Neural cell (in vitro differentiated cells): Measurements from ENCODE around the gene THOC1. TPM values are rescaled to one million over a fixed set of nuclear protein-coding genes. Genes with fewer than 3 reads are reported as not detected.

Experiments
- H2AFZ ChIP-seq: fragments of 200-600, 300-800 bp; sonication (generic), shearing (Covaris generic); 2 replicates; pipeline ENCODE4 v1.6.0; 2014; ENCODE audit warnings: low read depth, mild to moderate bottlenecking, antibody characterized with exemption, low read length, moderate library complexity
- H3F3A ChIP-seq: fragments of 200-600 bp; shearing (Covaris generic); 2 replicates; pipeline ENCODE4 v1.6.1; 2016; ENCODE audit warnings: mild to moderate bottlenecking, moderate library complexity, mixed read lengths, antibody characterized with exemption, low read length; ENCODE audit not compliant: insufficient read depth, poor library complexity, severe bottlenecking
- H3K27ac ChIP-seq: fragments of 200-600, 300-800 bp; sonication (generic), shearing (Covaris generic); 2 replicates; pipeline ENCODE4 v1.5.1; 2014; ENCODE audit warnings: mild to moderate bottlenecking, low read length, moderate library complexity
- H3K27me3 ChIP-seq: fragments of 300-800, 200-600 bp; sonication (generic), shearing (Covaris generic); 2 replicates; pipeline ENCODE4 v1.6.0; 2014; ENCODE audit warnings: mild to moderate bottlenecking, low read depth, low read length, moderate library complexity; ENCODE audit not compliant: insufficient read depth
- H3K36me3 ChIP-seq: fragments of 300-800, 200-600 bp; sonication (generic), shearing (Covaris generic); 2 replicates; pipeline ENCODE4 v1.5.1; 2014; ENCODE audit warnings: mild to moderate bottlenecking, antibody characterized with exemption, low read length, moderate library complexity; ENCODE audit not compliant: insufficient read depth
- H3K4me2 ChIP-seq: fragments of 300-800, 200-600 bp; sonication (generic), shearing (Covaris generic); 2 replicates; pipeline ENCODE4 v1.6.0; 2014; ENCODE audit warnings: mild to moderate bottlenecking, low read length
- H3K4me3 ChIP-seq: fragments of 300-800, 200-600 bp; sonication (generic), shearing (Covaris generic); 2 replicates; pipeline ENCODE4 v1.5.1; 2014; ENCODE audit warnings: mild to moderate bottlenecking, low read length, moderate library complexity
- H3K79me2 ChIP-seq: fragments of 200-600 bp; shearing (Covaris generic); replicated peaks from 2 replicates; pipeline ENCODE4 v1.6.0; 2014; ENCODE audit warnings: mild to moderate bottlenecking, low read length, moderate library complexity; ENCODE audit not compliant: insufficient read depth
- H3K9ac ChIP-seq: fragments of 300-800, 200-600 bp; sonication (generic), shearing (Covaris generic); 2 replicates; pipeline ENCODE4 v1.6.1; 2016; ENCODE audit warnings: mild to moderate bottlenecking, low read length, mixed read lengths
- H3K9me2 ChIP-seq: fragments of 200-600 bp; shearing (Covaris generic); 2 replicates; pipeline ENCODE4 v1.6.1; 2016; ENCODE audit warnings: mild to moderate bottlenecking, low read length, mixed read lengths; ENCODE audit not compliant: insufficient read depth
- H3K9me3 ChIP-seq: fragments of 200-600, 300-800 bp; sonication (generic), shearing (Covaris generic); 2 replicates; pipeline ENCODE4 v1.6.1; 2016; ENCODE audit warnings: mild to moderate bottlenecking, mixed run types, low read length, moderate library complexity, mixed read lengths
- H4K20me1 ChIP-seq: fragments of 200-600 bp; shearing (Covaris generic); 2 replicates; pipeline ENCODE4 v1.6.1; 2016; ENCODE audit warnings: mild to moderate bottlenecking, mixed run types; ENCODE audit not compliant: insufficient read depth
- EP300 ChIP-seq: fragments of 450-650 bp; conservative IDR thresholded peaks from 2 replicates; pipeline ENCODE4 v1.6.1; 2014; ENCODE audit warnings: antibody characterized with exemption, mild to moderate bottlenecking, moderate library complexity; ENCODE audit not compliant: poor library complexity, severe bottlenecking
- EZH2 ChIP-seq: fragments of 200-600, 300-800 bp; shearing (Covaris generic), sonication (generic); IDR thresholded peaks from 2 replicates; pipeline ENCODE4 v1.6.1; 2014; ENCODE audit warnings: antibody characterized with exemption, low read length, borderline replicate concordance, mild to moderate bottlenecking; ENCODE audit not compliant: insufficient read depth, poor library complexity, severe bottlenecking
- MXI1 ChIP-seq: fragments of 450-650 bp; conservative IDR thresholded peaks from 2 replicates; pipeline ENCODE4 v1.6.1; 2014; ENCODE audit warnings: antibody characterized with exemption, mild to moderate bottlenecking; ENCODE audit not compliant: poor library complexity, severe bottlenecking
- RAD21 ChIP-seq: fragments of 450-650 bp; conservative IDR thresholded peaks from 2 replicates; pipeline ENCODE4 v1.6.1; 2014; ENCODE audit warnings: antibody characterized with exemption, mild to moderate bottlenecking, moderate library complexity
- TAF1 ChIP-seq: IDR thresholded peaks from 2 replicates; pipeline ENCODE4 v1.6.1; 2012; ENCODE audit warnings: low read depth
- polyA plus RNA-seq: library from polyadenylated mRNA; depleted of rRNA; stranded (reverse); fragments of >200 nt; gene quantifications from 2 replicates; pipeline ENCODE4 v1.2.3, GENCODE V29; 2014
- TF ChIP-seq, protein P1 (sequence below): IDR thresholded peaks from 2 replicates; pipeline ENCODE4 v1.6.1; 2012; ENCODE audit warnings: borderline replicate concordance
- TF ChIP-seq, protein P2 (sequence below): fragments of 450-650 bp; IDR thresholded peaks from 2 replicates; pipeline ENCODE4 v1.5.1; 2014; ENCODE audit warnings: antibody characterized with exemption, mild to moderate bottlenecking, moderate library complexity; ENCODE audit not compliant: poor library complexity, severe bottlenecking

Gene THOC1
- polyA plus RNA-seq, 1 donor from 2014 or later, result 168 TPM

DNA sequence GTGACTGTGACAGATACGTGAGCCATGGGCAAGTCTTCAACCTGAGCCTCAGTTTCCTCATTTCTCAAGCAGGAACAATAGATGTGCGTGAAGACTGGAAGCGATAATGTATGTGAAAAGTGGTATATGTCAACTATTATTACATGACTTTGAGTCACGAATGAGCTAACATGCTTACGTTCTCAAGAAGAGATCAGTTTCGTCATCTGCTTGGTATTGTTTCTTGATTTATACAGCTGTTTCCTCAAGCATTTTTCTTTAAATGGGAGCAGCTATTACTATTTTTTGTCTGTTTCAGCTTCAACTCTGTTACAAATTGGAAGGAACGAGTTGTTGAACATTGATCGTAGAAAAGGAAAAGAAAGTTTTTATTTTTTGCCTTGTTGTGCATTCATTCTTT is 48.5 kb upstream of the THOC1 start:
- TF ChIP-seq EZH2, result no peak
- no peak for TF ChIP-seq EP300
- TF ChIP-seq RAD21, result no peak
- TF ChIP-seq, protein P1, sequence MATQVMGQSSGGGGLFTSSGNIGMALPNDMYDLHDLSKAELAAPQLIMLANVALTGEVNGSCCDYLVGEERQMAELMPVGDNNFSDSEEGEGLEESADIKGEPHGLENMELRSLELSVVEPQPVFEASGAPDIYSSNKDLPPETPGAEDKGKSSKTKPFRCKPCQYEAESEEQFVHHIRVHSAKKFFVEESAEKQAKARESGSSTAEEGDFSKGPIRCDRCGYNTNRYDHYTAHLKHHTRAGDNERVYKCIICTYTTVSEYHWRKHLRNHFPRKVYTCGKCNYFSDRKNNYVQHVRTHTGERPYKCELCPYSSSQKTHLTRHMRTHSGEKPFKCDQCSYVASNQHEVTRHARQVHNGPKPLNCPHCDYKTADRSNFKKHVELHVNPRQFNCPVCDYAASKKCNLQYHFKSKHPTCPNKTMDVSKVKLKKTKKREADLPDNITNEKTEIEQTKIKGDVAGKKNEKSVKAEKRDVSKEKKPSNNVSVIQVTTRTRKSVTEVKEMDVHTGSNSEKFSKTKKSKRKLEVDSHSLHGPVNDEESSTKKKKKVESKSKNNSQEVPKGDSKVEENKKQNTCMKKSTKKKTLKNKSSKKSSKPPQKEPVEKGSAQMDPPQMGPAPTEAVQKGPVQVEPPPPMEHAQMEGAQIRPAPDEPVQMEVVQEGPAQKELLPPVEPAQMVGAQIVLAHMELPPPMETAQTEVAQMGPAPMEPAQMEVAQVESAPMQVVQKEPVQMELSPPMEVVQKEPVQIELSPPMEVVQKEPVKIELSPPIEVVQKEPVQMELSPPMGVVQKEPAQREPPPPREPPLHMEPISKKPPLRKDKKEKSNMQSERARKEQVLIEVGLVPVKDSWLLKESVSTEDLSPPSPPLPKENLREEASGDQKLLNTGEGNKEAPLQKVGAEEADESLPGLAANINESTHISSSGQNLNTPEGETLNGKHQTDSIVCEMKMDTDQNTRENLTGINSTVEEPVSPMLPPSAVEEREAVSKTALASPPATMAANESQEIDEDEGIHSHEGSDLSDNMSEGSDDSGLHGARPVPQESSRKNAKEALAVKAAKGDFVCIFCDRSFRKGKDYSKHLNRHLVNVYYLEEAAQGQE, result no peak
- TF ChIP-seq, protein P2, sequence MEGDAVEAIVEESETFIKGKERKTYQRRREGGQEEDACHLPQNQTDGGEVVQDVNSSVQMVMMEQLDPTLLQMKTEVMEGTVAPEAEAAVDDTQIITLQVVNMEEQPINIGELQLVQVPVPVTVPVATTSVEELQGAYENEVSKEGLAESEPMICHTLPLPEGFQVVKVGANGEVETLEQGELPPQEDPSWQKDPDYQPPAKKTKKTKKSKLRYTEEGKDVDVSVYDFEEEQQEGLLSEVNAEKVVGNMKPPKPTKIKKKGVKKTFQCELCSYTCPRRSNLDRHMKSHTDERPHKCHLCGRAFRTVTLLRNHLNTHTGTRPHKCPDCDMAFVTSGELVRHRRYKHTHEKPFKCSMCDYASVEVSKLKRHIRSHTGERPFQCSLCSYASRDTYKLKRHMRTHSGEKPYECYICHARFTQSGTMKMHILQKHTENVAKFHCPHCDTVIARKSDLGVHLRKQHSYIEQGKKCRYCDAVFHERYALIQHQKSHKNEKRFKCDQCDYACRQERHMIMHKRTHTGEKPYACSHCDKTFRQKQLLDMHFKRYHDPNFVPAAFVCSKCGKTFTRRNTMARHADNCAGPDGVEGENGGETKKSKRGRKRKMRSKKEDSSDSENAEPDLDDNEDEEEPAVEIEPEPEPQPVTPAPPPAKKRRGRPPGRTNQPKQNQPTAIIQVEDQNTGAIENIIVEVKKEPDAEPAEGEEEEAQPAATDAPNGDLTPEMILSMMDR, result no peak
- TF ChIP-seq TAF1, result no peak
- Histone ChIP-seq H3F3A (no peaks in the 10 kb centered on the region), H3K9ac (no peak overlapping the region), H4K20me1 (no peaks in the 10 kb centered on the region), H3K4me2 (no peak overlapping the region), H3K27ac (no peak overlapping the region), H3K9me2 (no peaks in the 10 kb centered on the region), H3K27me3 (no peaks in the 10 kb centered on the region), H3K4me3 (no peak overlapping the region), H3K9me3 (no peaks in the 10 kb centered on the region), H3K36me3 (no peaks in the 10 kb centered on the region), H3K79me2 (no peaks in the 10 kb centered on the region), H2AFZ (no peak overlapping the region)

DNA sequence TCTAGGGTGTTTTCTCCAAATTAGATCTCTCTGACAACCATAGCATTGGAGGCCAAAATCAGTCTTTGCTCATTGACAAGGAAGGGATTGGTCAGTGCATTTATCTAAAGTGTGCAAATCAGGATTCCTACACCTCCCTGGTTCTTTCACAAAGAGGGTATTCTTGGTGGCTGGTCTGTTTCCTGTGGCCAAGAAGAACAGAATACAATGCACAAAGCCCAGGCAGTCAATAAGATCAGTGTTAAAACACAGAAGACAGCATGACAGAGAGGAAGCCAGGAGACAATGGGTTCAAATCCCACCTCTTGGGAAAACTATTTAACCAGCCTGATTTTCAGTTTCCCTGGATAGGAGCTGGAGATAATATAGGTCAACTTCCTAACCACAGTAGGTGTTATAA is 46.1 kb upstream of the THOC1 start:
- H3K36me3 ChIP-seq, result no peaks in the 10 kb centered on the region
- H3K9ac ChIP-seq, result no peak overlapping the region
- no peaks in the 10 kb centered on the region for H3F3A ChIP-seq
- no peaks in the 10 kb centered on the region for H4K20me1 ChIP-seq
- no peaks in the 10 kb centered on the region for H3K27me3 ChIP-seq
- H3K79me2 ChIP-seq, result no peaks in the 10 kb centered on the region
- no peak overlapping the region for H3K4me3 ChIP-seq
- H3K9me3 ChIP-seq, result no peaks in the 10 kb centered on the region
- H2AFZ ChIP-seq, result no peak overlapping the region
- no peaks in the 10 kb centered on the region for H3K9me2 ChIP-seq
- no peak for TF ChIP-seq RAD21
- H3K4me2 ChIP-seq, result no peak overlapping the region
- H3K27ac ChIP-seq, result no peak overlapping the region

DNA sequence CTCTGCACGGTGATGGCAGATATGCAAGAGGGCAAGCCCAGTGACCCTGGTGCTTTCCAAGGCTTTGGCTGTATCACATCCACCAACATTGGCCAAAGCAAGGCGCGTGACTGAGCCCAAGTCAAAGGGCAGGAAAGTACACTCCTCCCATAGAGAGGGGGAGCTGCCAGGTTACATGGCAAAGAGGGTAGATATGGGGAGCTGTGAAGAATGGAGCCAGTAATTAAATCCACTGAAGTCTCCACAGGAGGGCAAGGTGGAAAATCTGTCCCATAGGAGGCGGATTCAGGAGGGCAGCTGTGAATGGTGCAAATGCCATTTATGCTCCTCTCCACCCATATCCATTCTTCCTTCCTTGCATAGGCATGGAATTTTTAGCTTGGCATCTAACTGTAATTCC is 44.6 kb upstream of the THOC1 start:
- Histone ChIP-seq H3K27me3 (no peaks in the 10 kb centered on the region), H3K79me2 (no peaks in the 10 kb centered on the region), H3K4me2 (no peak overlapping the region), H3K9me2 (no peaks in the 10 kb centered on the region), H3F3A (no peaks in the 10 kb centered on the region), H3K27ac (no peak overlapping the region), H3K9me3 (no peaks in the 10 kb centered on the region), H4K20me1 (no peaks in the 10 kb centered on the region), H3K36me3 (no peaks in the 10 kb centered on the region), H3K9ac (no peak overlapping the region), H3K4me3 (no peak overlapping the region), H2AFZ (no peak overlapping the region)
- TF ChIP-seq MXI1, result no peak
